Measurements from ENCODE around the gene GGCT.

DNA sequence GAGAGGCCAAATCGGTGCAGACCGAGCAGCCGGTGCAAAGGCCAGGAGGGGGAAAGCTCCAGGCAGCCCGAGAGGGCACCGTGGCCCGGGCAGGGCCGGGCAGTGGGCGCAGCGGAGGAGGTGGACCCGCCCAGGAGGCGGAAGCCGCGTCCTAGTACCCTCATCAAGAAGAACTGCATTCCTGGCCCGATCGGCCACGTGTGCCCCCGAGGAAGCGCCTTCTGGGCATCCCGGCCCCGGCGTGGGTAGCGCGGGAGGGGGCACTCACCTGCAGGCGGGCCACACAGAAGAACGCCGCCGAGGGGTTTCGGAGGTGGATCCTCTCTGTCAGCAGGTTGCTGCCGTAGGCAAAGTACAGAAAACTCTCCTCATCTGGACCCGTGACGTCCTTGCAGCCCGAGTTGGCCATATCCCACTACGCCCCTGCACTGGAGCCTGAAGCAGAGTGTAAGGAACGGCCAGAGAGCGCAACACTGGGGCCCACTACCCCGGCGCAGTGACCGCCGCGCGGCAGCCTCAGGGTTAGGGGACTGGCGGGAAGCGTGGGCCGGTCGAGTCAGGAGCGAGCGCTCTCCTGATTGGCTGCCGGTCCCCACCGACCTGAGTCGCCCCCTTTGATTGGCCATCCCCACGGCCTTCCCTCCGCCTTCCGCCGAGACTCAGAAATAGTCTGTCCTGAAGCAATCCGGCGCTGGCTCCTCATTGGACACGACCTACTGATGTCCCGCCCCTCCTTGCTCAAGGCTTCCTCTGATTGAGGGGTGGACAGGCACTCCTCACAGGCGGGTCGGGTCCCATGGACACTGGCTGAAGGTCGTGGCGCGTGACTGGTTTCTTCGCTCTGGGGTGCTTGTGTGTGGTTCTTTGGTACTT lies at the start of gene GGCT:
- TF ChIP-seq, protein P1, sequence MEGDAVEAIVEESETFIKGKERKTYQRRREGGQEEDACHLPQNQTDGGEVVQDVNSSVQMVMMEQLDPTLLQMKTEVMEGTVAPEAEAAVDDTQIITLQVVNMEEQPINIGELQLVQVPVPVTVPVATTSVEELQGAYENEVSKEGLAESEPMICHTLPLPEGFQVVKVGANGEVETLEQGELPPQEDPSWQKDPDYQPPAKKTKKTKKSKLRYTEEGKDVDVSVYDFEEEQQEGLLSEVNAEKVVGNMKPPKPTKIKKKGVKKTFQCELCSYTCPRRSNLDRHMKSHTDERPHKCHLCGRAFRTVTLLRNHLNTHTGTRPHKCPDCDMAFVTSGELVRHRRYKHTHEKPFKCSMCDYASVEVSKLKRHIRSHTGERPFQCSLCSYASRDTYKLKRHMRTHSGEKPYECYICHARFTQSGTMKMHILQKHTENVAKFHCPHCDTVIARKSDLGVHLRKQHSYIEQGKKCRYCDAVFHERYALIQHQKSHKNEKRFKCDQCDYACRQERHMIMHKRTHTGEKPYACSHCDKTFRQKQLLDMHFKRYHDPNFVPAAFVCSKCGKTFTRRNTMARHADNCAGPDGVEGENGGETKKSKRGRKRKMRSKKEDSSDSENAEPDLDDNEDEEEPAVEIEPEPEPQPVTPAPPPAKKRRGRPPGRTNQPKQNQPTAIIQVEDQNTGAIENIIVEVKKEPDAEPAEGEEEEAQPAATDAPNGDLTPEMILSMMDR (IDR thresholded peaks at IDR 0.05; ENCODE audit: insufficient read depth, low read length): no peak
- TF ChIP-seq SPI1 (IDR thresholded peaks at IDR 0.05; ENCODE audit: borderline replicate concordance, low read depth): no peak

Data from HL-60 (cell line).